ENCODE data around the gene COL5A1. TPM values are rescaled to one million over a fixed set of nuclear protein-coding genes. Genes with fewer than 3 reads are reported as not detected.

COL5A1 gene
- total and polyA plus RNA-seq, 2 donors from 2014 or later, result 2.4 to 23.8 TPM

- no peaks in the 10 kb centered on the region for H3K27me3 ChIP-seq (ENCODE audit: control insufficient read depth, insufficient read depth, low read length)
- no peaks in the 10 kb centered on the region for H3K4me1 ChIP-seq (ENCODE audit: control insufficient read depth in 2 of 3, insufficient read depth in 2 of 3, low read depth in 1 of 3, low read length in 3 of 3)
- H3K36me3 ChIP-seq (ENCODE audit: control insufficient read depth in 2 of 3, insufficient read depth in 3 of 3, low read length in 3 of 3), result no peaks in the 10 kb centered on the region
- DNase-seq (no peak), FAIRE-seq (no peak)
- intact Hi-C loops (cut with DNase I), result no loop called here
- H3K9ac ChIP-seq (ENCODE audit: low read length in 3 of 3), result no peak overlapping the region
- H3K9me3 ChIP-seq (ENCODE audit: control insufficient read depth in 2 of 3, insufficient read depth in 1 of 3, low read length in 3 of 3), result peaks cover 0 to 3% (median 1%) of the 10 kb centered on the region in 3 donors
- no peak overlapping the region for H3K4me3 ChIP-seq (ENCODE audit: low read length in 3 of 3)
- no peak overlapping the region for H3K27ac ChIP-seq (ENCODE audit: low read depth in 2 of 2, low read length in 2 of 2)
- TF ChIP-seq CTCF (IDR thresholded peaks at IDR 0.05; ENCODE audit: borderline replicate concordance, extremely low read depth, insufficient read depth), result no peak
Measured at GRCh38 chr9:134600371-134600770, 41.2 kb upstream of the COL5A1 start.

GRCh38 chr9:134600836-134601638 is 40.6 kb upstream of the COL5A1 start:
- no peak for FAIRE-seq
- Histone ChIP-seq H3K4me1 (ENCODE audit: control insufficient read depth in 2 of 3, insufficient read depth in 2 of 3, low read depth in 1 of 3, low read length in 3 of 3) (no peaks in the 10 kb centered on the region), H3K9ac (ENCODE audit: low read length in 3 of 3) (no peak overlapping the region), H3K27ac (ENCODE audit: low read depth in 2 of 2, low read length in 2 of 2) (no peak overlapping the region), H3K9me3 (ENCODE audit: control insufficient read depth in 2 of 3, insufficient read depth in 1 of 3, low read length in 3 of 3) (peaks cover 0 to 3% (median 1%) of the 10 kb centered on the region in 3 donors), H3K4me3 (ENCODE audit: low read length in 3 of 3) (no peak overlapping the region), H3K27me3 (ENCODE audit: control insufficient read depth, insufficient read depth, low read length) (no peaks in the 10 kb centered on the region), H3K36me3 (ENCODE audit: control insufficient read depth in 2 of 3, insufficient read depth in 3 of 3, low read length in 3 of 3) (no peaks in the 10 kb centered on the region)
- no peak for DNase-seq
- intact Hi-C loops (cut with DNase I), result no loop called here
- TF ChIP-seq CTCF (IDR thresholded peaks at IDR 0.05; ENCODE audit: borderline replicate concordance, extremely low read depth, insufficient read depth), result no peak

- H3K9ac ChIP-seq (ENCODE audit: low read length in 3 of 3), result no peak overlapping the region
Measured at GRCh38 chr9:134601764-134602163, 39.8 kb upstream of the COL5A1 start.

More at GRCh38 chr9:134601764-134602163, 39.8 kb upstream of the COL5A1 start:
- intact Hi-C loops (cut with DNase I), result no loop called here
- Histone ChIP-seq H3K27ac (ENCODE audit: low read depth in 2 of 2, low read length in 2 of 2) (no peak overlapping the region), H3K36me3 (ENCODE audit: control insufficient read depth in 2 of 3, insufficient read depth in 3 of 3, low read length in 3 of 3) (no peaks in the 10 kb centered on the region), H3K4me3 (ENCODE audit: low read length in 3 of 3) (no peak overlapping the region), H3K4me1 (ENCODE audit: control insufficient read depth in 2 of 3, insufficient read depth in 2 of 3, low read depth in 1 of 3, low read length in 3 of 3) (no peaks in the 10 kb centered on the region), H3K9me3 (ENCODE audit: control insufficient read depth in 2 of 3, insufficient read depth in 1 of 3, low read length in 3 of 3) (peaks cover 0 to 3% (median 0%) of the 10 kb centered on the region in 3 donors), H3K27me3 (ENCODE audit: control insufficient read depth, insufficient read depth, low read length) (no peaks in the 10 kb centered on the region)
- DNase-seq, result no peak
- no peak for FAIRE-seq
- no peak for TF ChIP-seq CTCF (IDR thresholded peaks at IDR 0.05; ENCODE audit: borderline replicate concordance, extremely low read depth, insufficient read depth)
